Erythroblast (primary cell): Measurements from ENCODE around the gene TYSND1.

Experiments
- GATA1 ChIP-seq: IDR thresholded peaks from 2 replicates; pipeline ENCODE4 v1.6.1; 2011; ENCODE audit warnings: low read depth, mild to moderate bottlenecking, control low read depth, low read length, moderate library complexity
- POLR2A ChIP-seq: IDR thresholded peaks from 2 replicates; pipeline ENCODE4 v1.6.1; 2011; ENCODE audit warnings: mild to moderate bottlenecking, low read length

- TF ChIP-seq POLR2A (no peak), GATA1 (no peak)
Measured at GRCh38 chr10:70123817-70124216, 22.7 kb downstream of the TYSND1 start.
